ENCODE measurements around the gene TSC2.

The TSC2 gene

DNA sequence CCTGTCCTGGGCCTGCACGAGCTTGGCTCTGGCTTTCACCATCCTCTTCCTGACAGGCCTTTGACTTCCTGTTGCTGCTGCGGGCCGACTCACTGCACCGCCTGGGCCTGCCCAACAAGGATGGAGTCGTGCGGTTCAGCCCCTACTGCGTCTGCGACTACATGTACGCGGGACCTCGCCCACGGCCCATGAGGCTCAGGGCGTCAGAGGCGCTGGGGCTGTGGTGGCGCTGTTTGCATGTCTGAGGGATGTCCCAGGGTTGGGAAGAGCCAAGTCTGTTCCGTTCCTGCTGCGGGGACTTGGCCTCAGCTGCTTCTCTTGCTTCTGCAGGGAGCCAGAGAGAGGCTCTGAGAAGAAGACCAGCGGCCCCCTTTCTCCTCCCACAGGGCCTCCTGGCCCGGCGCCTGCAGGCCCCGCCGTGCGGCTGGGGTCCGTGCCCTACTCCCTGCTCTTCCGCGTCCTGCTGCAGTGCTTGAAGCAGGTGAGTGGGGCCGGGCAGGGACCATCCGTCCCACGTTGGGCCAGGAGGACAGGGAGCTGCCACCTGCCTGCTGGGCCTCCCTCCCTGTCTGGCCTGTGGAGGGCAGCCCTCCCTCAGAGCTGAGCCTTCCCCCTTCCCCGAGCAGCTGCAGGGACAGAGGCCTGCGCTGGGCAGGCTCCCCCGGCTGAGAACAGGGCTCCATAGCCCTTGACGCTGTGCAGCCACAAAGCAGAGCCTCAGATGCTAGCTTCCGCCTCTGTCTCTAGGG is 23.8 kb downstream of the TSC2 start:
- DNase-seq = no peak

DNA sequence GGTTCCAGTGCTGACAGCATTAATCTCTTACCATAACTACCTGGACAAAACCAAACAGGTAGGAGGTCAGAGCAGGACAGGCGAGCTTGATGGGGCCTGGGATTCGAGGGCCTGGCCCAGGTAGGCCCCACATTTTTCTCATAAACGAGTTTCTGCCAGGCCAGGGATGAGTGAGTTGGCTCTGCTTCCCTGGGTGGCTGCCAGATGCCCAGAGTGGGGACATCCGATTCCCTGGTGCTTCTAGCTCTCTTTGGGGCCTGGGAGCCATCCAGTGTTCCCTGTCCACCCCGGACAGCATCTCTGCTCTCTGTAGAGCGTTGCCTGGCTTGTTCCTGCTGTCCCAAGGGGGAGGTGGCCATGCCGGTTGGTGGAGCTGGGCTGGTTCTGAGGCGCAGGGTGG is 25.1 kb downstream of the TSC2 start:
- DNase-seq = no peak

DNA sequence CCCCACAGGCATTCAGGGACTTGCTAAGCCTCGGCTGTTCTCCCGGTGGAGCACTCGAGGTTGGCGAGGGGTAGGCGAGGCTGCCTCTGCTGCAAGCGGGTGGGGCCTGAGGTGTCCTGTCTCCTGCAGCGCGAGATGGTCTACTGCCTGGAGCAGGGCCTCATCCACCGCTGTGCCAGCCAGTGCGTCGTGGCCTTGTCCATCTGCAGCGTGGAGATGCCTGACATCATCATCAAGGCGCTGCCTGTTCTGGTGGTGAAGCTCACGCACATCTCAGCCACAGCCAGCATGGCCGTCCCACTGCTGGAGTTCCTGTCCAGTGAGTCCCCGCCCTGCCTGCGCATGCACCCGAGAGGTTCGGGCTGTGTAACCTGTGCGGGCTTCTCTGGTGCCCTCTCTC is 26.3 kb downstream of the TSC2 start:
- DNase-seq = no peak

DNA sequence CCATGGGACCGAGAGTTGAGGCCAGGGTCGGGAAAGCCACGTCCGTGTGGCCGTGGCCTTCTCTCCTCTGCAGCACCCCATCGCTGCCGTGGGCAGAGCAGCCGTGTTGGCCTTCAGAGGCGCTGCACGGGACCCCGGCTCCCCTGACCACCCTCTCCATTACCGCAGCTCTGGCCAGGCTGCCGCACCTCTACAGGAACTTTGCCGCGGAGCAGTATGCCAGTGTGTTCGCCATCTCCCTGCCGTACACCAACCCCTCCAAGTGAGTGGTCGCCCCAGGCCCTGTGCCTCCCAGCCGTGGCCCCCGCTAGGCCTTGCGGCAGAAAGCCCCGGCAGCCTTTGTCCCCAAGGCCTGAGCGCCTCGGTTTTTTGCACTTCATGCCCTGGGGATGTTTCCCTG is 27.8 kb downstream of the TSC2 start:
- DNase-seq = no peak

DNA sequence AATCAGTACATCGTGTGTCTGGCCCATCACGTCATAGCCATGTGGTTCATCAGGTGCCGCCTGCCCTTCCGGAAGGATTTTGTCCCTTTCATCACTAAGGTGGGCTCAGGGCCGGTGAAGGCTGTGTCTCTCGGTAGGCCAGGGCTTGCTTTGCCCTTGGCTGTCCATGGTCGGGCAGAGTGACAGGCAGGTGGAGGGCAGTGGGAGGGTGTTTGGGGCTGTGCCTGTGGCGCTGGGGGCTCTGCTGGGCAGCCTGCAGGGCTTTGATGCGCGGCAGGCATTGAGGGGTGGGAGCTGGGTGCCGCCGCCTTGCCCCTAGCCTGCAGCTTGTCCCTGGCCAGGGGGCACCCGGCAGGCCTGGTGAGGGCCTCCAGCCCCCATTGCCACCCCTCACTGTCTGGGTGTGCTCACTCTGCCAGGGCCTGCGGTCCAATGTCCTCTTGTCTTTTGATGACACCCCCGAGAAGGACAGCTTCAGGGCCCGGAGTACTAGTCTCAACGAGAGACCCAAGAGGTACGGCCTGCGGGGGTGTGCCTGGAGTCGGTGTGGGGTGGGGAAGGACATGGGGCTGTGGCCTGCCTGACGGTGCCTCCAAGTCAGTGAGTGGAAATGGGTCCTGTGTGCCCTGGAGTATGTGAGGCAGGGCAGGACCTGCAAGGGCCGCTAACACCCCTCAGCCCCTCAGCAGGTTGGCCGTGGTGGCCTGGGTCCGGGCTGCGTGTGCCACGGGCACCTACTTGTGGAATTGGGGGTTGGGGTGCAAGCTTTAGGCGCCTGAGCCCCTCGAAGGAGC is 28.5 kb downstream of the TSC2 start:
- DNase-seq = no peak

DNA sequence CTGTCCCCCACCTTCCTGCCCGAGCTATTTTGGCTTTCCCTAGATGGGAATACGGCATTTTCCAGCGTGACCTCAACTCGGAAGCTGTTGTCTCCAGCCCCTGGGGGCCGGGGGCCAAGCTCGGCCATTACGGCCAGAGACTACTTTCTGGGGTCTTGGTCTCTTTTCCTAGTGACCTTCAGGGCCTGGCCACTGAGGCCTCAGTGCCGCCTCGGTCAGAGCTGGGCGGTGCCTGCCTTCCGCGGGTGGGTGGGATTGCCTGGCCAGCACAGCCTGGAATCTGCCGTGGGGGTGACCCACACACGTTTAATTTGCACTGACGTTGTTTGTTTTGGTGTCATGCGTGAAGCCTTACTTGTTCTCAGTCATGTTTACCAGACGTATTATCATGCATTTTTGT is 29.2 kb downstream of the TSC2 start:
- DNase-seq = no peak

DNA sequence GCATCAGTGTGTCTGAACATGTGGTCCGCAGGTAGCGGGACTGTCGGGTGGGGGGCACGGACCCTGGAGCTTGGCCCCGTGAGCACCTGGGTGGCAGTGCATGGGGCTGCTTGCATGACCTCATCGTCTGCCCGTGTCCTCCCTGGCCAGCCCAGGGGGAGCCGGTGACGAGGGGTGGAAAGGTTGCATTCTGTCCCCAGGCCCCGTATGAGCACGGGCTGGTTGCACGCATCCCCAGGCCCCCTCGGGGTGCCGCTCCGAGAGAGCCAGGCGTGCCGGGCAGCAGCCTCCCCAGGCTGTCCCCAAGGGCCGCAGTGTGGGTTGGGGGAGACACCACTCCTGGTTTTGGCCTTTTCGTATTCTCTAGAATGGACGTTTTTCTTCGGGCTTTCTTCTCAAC is 29.9 kb downstream of the TSC2 start:
- no peak for DNase-seq

DNA sequence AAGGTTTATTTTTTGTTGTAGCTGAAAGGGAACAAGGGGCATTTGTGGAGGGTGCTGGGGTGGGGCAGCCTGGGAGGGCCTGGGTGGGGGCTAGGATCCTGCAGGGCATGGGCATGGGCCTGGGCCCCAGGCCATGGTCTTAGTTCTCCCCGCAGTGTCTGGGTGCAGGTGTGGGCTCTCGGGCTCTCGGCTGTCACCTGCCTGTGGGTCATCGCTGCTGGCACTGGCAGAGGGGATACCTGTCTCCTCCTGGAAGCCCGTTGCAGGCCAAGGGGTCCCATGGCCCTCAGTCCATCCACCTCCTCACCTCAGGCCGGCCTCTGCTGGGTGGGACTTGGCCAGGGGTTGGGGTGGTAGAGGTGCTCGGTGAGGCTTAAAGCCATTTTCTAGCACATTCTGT is 30.3 kb downstream of the TSC2 start:
- no peak for DNase-seq

DNA sequence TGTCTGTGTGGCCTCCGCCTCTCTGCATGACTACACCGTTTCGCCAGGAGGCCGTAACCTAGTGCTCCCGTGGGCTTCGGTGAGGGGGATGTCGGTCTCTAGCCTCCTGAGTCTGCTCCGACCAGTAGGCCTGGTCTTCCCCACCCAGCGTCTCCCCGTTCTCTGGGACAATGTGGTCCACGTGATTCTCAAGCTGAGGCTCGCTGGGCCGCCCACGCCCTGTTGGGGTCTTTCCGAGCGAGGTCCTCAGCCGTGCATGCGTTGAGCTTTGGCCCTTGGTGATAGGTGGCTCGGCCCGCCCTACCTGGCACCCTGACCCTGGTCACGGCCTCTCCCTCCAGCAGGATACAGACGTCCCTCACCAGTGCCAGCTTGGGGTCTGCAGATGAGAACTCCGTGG is 30.9 kb downstream of the TSC2 start:
- DNase-seq = no peak

DNA sequence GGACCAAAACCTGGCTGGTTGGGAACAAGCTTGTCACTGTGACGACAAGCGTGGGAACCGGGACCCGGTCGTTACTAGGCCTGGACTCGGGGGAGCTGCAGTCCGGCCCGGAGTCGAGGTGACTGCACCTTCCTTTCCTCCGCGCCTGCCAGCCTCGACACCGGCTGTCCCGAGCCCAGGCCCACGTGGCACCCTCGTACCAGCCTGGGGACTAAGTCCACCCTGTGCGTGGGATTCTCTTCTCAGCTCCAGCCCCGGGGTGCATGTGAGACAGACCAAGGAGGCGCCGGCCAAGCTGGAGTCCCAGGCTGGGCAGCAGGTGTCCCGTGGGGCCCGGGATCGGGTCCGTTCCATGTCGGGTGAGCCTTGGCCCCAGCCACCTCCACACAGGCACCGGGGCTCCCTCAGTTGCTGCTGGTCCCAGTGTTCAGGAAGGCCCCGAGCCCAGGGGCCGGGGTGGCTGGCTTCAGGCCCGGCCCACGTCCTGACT is 31.6 kb downstream of the TSC2 start:
- DNase-seq = no peak

DNA sequence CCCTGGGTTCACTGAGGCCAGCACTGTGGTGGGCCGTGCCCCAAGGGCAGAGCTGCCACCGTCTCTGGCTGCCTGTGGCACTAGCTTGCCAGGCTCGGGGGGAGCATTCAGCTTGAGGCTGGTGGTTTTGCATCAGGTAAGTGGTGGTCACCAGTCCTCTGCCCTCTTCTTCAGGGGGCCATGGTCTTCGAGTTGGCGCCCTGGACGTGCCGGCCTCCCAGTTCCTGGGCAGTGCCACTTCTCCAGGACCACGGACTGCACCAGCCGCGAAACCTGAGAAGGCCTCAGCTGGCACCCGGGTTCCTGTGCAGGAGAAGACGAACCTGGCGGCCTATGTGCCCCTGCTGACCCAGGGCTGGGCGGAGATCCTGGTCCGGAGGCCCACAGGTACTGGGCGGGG is 32.2 kb downstream of the TSC2 start:
- no peak for DNase-seq

DNA sequence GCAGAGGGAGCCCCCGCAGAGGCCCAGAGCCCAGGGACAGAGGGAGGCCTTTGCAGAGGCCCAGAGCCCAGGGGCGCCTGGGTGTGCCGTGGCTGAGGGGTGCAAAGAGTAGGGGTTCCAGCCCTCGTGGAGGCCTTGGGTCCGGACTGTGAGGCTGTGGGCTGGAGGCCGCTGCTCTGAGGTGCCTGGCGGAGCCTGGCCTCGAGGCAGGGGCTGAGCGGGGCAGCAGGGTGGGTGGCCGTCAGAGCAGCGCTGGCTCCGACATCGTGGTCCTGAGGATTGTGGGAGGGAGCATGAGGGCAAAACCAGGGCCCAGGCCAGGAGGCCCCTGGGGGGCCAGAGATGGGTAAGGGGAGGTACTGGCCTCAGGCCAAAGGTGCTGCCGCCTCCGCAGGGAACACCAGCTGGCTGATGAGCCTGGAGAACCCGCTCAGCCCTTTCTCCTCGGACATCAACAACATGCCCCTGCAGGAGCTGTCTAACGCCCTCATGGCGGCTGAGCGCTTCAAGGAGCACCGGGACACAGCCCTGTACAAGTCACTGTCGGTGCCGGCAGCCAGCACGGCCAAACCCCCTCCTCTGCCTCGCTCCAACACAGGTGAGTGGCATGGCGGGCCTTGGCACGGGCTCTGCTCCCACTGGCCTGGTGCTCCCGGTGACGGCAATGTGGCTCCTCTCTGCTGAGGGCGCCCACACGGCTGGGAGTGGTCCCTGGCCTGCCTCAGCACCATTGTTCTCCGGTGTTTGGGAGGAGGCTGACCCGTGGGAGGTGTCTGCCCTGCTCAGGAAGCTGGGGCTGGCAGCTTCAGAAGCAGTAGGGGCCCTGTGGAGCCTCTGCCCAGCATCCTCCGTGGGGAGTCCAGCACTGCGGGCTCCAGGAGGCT is 33.7 kb downstream of the TSC2 start:
- no peak for DNase-seq

DNA sequence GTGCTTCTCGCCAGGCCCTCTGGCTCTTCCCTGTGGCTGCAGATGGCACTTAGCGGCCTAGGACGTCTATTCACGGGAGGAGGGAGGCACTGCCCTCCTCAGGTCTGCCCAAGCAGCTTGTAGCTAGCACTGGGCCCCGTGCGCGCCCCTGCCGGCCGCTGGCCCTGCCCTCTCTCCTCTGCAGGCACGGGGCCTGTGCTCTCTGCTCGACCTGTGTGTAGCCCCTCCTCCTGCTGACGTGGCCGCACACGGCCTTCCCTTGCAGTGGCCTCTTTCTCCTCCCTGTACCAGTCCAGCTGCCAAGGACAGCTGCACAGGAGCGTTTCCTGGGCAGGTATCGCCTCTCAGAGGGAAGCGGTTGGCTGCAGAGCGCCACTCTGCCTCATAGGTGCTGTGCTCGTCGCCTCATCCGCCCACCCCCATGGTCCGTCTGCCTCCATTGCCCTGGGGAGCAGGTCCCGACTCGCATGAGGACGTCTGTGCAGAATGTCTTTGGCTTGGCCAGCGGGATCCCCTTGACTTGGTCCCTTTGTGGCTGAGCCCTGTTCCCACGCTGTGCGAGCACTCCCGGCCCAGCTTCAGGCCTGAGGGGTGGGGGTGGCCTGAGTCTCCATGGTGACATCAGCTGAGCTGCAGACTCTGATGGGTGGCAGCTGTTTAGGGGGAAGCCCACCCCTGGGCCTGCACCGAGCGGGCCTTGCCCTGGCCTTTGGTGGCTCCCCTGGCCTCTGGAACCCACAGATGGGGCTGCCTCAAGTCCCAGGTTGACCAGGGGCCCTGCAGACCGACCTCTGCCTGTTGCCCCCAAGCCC is 34.6 kb downstream of the TSC2 start:
- no peak for DNase-seq

DNA sequence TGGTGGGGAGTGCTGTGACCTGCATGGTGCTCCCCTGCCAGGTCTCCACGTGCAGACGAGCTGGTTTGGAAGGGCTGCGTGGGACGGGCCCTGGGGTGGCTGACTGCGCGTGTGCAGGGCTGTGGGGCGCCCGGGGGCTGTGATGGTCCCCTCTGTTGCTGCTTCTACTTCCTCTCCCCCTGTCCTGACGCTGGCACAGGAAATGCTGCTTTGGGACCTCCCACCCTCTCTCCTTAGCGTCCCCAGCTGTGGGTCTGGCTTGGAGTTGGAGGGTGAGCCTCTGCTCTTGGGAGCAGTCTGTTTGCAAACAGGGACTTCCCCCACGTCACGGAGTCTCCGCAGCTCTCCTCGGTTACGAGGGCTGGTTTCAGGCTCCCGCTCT is 35.2 kb downstream of the TSC2 start:
- no peak for DNase-seq

DNA sequence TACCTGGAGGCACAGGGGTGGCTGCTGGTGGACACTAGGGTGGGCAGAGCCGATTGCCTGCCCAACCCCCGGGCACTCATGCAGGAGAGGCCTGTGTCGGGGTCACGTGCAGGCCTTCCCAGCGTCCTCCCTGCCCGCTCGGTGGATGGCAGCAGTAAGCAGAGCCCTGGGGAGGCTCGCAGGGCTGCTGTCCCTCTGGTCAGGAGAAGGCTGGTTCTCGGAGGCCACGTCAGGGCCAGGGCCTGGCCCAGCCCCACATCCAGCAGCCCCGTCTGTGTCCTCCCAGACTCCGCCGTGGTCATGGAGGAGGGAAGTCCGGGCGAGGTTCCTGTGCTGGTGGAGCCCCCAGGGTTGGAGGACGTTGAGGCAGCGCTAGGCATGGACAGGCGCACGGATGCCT is 35.6 kb downstream of the TSC2 start:
- DNase-seq = no peak

DNA sequence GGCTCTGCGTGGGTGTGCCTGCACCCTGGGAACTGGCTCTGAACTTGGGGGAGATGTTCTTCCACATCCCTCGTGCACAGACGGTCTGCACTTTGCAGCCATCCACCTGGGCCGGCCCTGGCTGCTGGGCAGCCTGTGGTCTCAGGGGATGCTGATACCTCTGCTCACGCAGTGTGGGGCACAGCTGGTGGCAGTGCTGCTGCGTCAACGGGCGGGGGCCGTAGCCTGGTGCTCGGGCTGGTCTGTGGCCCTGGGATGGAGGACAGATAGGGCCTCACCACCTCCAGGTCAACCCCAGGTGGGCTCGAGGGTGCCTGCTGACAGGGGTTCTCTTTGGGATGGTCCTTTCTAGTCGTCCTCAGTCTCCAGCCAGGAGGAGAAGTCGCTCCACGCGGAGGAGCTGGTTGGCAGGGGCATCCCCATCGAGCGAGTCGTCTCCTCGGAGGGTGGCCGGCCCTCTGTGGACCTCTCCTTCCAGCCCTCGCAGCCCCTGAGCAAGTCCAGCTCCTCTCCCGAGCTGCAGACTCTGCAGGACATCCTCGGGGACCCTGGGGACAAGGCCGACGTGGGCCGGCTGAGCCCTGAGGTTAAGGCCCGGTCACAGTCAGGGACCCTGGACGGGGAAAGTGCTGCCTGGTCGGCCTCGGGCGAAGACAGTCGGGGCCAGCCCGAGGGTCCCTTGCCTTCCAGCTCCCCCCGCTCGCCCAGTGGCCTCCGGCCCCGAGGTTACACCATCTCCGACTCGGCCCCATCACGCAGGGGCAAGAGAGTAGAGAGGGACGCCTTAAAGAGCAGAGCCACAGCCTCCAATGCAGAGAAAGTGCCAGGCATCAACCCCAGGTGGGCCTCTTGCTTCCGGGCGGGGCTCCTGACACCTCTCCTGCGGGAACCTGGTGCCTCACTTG is 36.3 kb downstream of the TSC2 start:
- no peak for DNase-seq

DNA sequence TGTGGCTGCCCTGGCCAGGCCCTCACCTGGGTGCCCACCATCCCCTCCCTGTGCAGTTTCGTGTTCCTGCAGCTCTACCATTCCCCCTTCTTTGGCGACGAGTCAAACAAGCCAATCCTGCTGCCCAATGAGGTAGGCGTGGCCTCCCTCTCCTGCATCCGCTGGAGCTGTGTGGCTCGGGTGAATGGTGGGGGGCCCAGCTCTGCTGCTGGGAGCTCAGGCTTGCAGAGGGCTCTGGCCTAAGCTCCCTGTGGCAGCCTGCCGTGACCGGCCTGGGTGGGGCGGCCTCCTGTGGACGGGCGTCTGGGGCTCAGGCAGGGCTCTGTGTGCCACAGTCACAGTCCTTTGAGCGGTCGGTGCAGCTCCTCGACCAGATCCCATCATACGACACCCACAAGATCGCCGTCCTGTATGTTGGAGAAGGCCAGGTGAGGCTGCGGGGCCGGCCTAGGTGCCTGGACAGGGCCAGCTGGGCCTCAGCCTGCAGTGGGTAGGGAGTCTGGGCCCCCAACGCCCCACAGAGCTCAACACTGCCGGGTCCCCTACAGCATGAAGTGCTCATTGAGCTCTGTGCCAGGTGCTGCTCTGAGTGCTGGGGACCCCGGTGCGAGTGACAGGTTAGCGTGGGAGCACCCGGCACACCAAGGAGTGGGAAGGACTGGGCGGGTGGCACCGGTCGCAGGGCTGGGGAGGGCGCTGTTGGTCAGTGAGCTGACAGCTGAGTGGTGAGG is 37.3 kb downstream of the TSC2 start:
- DNase-seq = no peak

DNA sequence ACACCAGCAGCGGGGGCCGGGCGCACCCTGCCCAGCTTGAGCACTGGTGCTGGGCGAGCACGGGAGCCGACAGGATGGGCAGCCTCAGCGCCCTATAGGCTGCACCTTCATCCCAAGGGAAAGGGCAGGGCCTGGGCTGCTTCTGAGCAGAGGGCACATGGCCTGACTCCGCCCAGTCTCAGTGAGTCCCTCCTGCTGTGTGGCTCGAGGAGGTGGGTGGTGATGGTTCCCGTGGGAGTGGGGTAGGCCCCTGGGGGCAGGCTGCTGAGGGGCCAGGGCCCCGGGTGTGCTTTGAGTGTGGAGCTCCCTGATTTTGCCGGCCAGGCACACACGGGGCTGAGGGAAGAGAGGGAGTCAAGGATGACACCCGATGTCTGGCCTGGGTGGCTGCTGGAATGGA is 37.9 kb downstream of the TSC2 start:
- no peak for DNase-seq

DNA sequence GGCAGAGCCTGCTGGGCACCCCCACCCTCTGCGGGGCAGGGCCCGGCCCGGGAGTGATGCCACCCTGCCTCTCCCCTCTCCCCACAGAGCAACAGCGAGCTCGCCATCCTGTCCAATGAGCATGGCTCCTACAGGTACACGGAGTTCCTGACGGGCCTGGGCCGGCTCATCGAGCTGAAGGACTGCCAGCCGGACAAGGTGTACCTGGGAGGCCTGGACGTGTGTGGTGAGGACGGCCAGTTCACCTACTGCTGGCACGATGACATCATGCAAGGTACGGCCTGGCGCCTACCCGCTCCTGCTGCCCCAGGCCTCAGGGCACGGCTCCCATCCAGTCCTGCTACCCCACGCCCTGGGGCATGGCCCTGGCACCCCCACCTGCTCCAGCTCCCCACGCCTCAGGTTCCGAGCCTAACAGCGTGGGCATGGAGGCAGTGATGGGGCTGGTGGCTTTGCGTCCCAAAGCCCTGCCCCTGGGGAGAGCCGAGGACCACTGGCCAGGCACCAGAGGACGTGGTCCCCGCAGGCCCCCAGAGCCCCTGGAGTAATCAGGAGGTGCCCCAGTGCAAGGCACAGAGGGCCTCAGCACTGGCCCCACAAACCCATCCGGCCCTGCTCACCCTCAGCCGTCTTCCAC is 38.4 kb downstream of the TSC2 start:
- DNase-seq = no peak
